AG09319 (cell line): ENCODE measurements around the gene LIN54.
"Not testable (repeated sequence)": the region's sequence is repeated elsewhere in the genome, so short reads cannot be mapped to it uniquely, and the experiment has no call there.

ENCODE experiments used
- DNase-seq: peaks from one replicate; pipeline ENCODE4 v3.0.0-alpha.2; 2010; ENCODE audit warnings: low read depth; ENCODE audit errors: extremely low read depth
- TF ChIP-seq, protein P1 (sequence below): IDR thresholded peaks from 2 replicates; pipeline ENCODE4 v1.5.1; 2011; ENCODE audit warnings: low read depth, mild to moderate bottlenecking, inconsistent platforms, low read length, moderate library complexity

The LIN54 gene

DNA sequence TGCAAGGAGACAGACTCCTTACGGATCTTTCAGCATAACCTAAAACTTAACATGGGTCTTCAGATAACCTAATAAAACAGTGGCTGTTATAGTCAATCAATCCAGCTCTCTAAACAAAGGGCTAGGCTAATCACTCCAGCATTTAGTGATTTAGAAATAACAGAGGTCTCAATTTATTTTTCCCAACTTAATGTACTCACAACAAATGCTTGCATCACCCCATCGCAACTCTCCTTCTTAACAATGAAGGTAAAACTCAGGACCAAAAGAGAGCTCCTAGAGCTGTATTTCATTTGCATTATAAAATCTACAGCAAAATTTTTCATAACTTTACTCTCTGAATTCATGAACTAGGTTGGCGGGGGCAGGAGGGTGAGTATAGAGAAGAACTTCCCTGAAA, 1.1 kb downstream of the LIN54 start:
- TF ChIP-seq, protein P1, sequence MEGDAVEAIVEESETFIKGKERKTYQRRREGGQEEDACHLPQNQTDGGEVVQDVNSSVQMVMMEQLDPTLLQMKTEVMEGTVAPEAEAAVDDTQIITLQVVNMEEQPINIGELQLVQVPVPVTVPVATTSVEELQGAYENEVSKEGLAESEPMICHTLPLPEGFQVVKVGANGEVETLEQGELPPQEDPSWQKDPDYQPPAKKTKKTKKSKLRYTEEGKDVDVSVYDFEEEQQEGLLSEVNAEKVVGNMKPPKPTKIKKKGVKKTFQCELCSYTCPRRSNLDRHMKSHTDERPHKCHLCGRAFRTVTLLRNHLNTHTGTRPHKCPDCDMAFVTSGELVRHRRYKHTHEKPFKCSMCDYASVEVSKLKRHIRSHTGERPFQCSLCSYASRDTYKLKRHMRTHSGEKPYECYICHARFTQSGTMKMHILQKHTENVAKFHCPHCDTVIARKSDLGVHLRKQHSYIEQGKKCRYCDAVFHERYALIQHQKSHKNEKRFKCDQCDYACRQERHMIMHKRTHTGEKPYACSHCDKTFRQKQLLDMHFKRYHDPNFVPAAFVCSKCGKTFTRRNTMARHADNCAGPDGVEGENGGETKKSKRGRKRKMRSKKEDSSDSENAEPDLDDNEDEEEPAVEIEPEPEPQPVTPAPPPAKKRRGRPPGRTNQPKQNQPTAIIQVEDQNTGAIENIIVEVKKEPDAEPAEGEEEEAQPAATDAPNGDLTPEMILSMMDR: no peak
- DNase-seq: no peak

DNA sequence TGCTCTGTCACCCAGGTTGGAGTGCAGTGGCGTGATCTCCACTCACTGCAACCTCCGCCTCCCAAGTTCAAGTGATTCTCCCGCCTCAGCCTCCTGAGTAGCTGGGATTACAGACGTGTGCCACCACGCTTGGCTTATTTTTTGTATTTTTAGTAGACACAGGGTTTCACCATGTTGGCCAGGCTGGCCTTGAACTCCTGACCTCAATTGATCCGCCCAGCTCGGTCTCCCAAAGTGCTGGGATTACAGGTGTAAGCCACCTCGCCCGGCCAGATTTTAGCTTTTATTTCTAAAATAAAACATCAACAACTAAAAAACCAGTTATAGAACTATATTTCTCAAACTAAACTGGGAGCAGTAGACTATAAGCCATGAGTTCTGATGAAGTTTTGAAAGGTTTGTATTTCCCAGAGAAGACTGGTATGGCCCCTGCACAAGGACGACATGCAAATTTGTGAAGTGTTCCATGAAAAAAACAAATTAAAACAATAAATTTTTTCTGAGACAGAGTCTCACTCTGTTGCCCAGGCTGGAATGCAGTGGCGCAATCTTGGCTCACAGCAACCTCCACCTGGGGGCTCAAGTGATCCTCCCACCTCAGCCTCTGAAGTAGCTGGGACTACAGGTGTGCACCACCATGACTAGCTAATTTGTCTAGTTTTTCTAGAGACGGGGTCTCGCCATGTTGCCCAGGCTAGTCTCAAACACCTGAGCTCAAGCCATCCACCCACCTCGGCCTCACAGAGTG, 7.4 kb downstream of the LIN54 start:
- DNase-seq: not testable (repeated sequence)

DNA sequence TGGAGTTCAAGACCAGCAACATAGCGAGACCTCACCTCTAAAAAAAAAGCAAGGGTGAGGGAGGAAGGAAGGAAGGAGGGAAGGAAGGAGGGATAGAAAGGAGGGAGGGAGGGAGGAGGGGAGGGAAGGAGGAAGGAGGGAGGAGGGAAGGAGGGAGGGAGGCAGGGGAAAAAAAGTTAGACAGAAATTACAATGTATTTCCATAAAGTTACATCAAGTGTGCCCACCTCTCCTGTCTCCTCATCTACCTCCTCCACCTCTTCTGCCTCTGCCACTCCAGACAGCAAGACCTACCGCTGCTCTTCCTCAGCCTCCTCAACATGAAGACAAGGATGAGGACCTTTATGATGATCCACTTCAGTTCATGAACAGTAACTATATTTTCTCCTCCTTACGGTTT, 8.3 kb downstream of the LIN54 start:
- TF ChIP-seq, protein P1: no peak
- no peak for DNase-seq

DNA sequence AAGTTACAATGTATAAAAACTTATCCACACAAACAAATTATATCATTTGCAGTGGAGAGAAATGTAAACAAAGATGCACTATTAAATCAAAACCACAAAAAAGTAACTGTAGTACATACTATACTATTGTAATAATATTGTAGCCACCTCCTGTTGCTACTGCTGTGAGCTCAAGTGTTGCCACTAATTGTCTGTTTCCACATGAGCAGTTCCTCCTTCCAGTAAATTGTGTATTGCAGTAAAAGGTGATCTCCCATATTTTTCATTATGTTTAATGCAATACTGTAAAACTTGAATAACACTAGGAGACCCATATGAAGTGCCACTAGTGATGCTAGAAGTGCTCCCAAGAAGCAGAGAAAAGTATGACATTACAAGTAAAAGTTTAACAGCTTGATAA, 11.7 kb downstream of the LIN54 start:
- TF ChIP-seq, protein P1: no peak
- DNase-seq: no peak

DNA sequence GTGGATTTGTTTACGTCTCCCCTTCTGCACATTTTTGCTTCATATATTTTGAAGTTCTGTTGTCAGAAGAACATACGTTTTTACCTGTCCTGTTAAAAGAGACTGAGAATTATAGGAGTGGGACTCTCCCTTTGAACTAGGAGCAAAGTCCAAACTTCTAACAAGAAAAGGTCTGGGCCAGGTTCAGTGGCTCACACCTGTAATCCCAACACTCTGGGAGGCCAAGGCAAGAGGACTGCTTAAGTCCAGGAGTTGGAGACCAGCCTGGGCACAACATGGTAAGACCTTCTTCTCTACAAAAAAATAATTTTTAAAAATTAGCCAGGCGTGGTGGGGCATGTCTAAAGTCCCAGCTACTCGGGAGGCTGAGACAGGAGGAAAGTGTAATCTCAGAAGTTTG, 15.8 kb downstream of the LIN54 start:
- TF ChIP-seq, protein P1: no peak

DNA sequence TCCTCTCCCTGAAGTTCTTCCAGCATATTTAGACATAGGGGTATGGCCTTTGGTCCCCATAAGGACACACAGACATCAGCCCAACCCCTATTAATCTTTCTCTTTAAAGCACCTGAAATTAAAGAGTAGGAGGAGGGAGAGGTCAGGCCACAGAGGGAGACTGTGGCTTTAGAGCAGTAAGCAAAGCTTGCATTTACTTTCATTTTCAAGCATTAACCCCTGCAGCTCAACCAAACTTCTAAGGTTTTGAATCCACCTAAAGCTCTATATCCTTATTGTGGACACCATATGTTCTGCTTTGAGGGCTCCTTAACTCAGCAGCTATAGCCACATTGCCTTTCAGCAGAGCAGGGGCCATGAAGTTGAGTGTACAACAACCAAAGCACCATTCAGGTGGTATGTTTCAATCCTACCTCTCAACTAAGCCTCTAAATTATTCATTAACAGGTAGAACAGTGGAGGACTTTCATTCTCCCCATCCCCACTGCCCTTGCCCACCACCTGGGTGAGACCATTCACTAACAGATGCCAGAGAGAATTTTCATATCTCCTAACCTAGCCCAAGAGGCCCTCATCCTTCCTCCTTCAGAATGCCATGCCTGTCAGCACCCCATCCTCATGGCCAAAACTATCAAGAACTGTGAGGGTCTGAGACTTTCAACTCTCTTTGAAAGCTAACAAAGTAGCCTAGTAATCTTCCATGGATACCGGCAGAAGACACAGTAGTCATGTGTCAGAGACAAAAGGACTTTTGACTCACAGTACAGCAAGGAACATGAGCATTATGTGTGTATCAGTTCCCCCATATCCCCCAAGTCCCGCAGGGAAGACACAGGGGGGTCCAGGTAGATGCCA, 20.8 kb downstream of the LIN54 start:
- TF ChIP-seq, protein P1: no peak
- DNase-seq: no peak

More for the DNA sequence above, 15.8 kb downstream of the LIN54 start:
- no peak for DNase-seq

DNA sequence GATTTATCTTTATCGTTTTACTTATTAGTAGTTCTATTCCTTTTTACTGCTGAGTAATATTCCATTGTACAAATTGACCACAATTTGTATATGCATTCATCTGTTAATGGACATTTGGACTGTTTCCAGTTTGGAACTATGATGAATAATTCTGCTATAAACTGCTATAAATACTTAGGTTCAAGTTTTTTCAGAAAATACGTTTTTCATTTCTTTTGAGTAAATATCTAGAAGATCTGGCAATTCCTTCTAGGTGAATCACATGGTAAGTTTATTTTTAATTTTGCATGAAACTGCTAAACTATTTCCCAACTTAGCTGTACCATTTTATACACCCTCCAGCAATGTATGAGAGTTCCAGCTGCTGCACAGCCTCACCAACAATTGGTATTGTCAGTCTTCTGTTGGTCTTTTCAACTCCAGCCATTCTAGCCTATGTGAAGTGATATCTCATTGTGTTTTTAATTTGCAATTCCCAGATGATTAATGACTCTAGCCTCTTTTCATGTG, 22.2 kb downstream of the LIN54 start:
- TF ChIP-seq, protein P1: no peak
- peak; percentile 78 for DNase-seq

DNA sequence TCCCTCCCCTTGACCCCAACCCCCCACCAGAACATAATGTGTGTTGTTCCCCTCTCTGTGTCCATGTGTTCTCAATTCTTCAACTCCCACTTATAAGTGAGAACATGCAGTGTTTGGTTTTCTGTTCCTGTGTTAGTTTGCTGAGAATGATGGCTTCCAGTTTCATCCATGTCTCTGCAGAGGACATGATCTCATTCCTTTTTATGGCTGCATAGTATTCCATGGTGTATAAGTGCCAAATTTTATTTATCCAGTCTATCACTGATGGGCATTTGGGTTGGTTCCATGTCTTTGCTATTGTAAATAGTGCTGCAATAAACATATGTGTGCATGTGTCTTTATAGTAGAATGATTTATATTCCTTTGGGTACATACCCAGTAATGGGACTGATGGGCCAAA, 23.1 kb downstream of the LIN54 start:
- DNase-seq: not testable (repeated sequence)
